HepG2 (cell line): Measurements from ENCODE around the gene SEMA3B. TPM values are rescaled to one million over a fixed set of nuclear protein-coding genes. Genes with fewer than 3 reads are reported as not detected.

Experiments used
- DNMT3B ChIP-seq: conservative IDR thresholded peaks from 2 replicates; pipeline ENCODE4 v1.6.1; 2016; ENCODE audit warnings: missing biosample characterization, control low read depth
- EHMT2 ChIP-seq: fragments of 200-600 bp; sonication (generic); IDR thresholded peaks from 2 replicates; pipeline ENCODE4 v1.7.0; 2017; ENCODE audit warnings: antibody characterized with exemption, low read depth, low read length, borderline replicate concordance
- FOXM1 ChIP-seq: sonication (generic); formaldehyde crosslinking; IDR thresholded peaks from 2 replicates; pipeline ENCODE4 v1.5.0; 2020; ENCODE audit warnings: missing genetic modification reagents
- FOXO1 ChIP-seq: sonication (generic); formaldehyde crosslinking; IDR thresholded peaks from 2 replicates; pipeline ENCODE4 v1.4.0; 2020; ENCODE audit warnings: missing genetic modification reagents
- HNRNPLL ChIP-seq: fragments of 200-400 bp; formaldehyde crosslinking; IDR thresholded peaks from 2 replicates; pipeline ENCODE4 v1.6.1; 2017; ENCODE audit warnings: mild to moderate bottlenecking, low read depth, low read length; ENCODE audit not compliant: poor library complexity, severe bottlenecking
- SNAPC2 ChIP-seq: sonication (generic); formaldehyde crosslinking; IDR thresholded peaks from 2 replicates; pipeline ENCODE4 v1.8.1; 2022; ENCODE audit warnings: mild to moderate bottlenecking, missing genetic modification reagents
- ZNF296 ChIP-seq: sonication (generic); formaldehyde crosslinking; conservative IDR thresholded peaks from 2 replicates; pipeline ENCODE4 v1.5.0; 2020; ENCODE audit warnings: mild to moderate bottlenecking, missing genetic modification reagents
- polyA plus RNA-seq, 8 experiments: library from polyadenylated mRNA; depleted of rRNA in 3 of 8; stranded (reverse) in 7 of 8; unstranded in 1 of 8; fragments of >200 nt; fragmentation: Illumina TruSeq in 4 of 8; extraction: Trizol in 4 of 8; gene quantifications; 2 replicates each; pipeline versions ENCODE4 v1.2.1 to v1.2.3, GENCODE V29; 2011 to 2016; ENCODE audit warnings: low read depth in 4 of 8, missing spikeins in 1 of 8, mixed read lengths in 1 of 8; ENCODE audit not compliant: insufficient read depth in 1 of 8
- total RNA-seq, 5 experiments: library from RNA; depleted of rRNA; stranded (reverse); fragments of >200 nt; fragmentation: Illumina TruSeq; extraction: Trizol; gene quantifications; 2 replicates each; pipeline ENCODE4 v1.2.3, GENCODE V29; 2016; ENCODE audit warnings: low read depth in 1 of 5
- TF ChIP-seq, protein P1 (sequence below): sonication (generic); formaldehyde crosslinking; IDR thresholded peaks from 2 replicates; pipeline ENCODE4 v1.4.0; 2020; ENCODE audit warnings: missing genetic modification reagents, mild to moderate bottlenecking, borderline replicate concordance
- TF ChIP-seq, protein P2 (sequence below): sonication (generic); formaldehyde crosslinking; IDR thresholded peaks from 2 replicates; pipeline ENCODE4 v1.4.0; 2020; ENCODE audit warnings: missing genetic modification reagents, mild to moderate bottlenecking, borderline replicate concordance
- TF ChIP-seq, protein P3 (sequence below): sonication (generic); formaldehyde crosslinking; IDR thresholded peaks from 2 replicates; pipeline ENCODE4 v1.4.0; 2020; ENCODE audit warnings: missing genetic modification reagents
- TF ChIP-seq, protein P4 (sequence below): sonication (generic); formaldehyde crosslinking; IDR thresholded peaks from 2 replicates; pipeline ENCODE4 v1.4.0; 2020; ENCODE audit warnings: missing genetic modification reagents
- TF ChIP-seq, protein P5 (sequence below): sonication (generic); formaldehyde crosslinking; IDR thresholded peaks from 2 replicates; pipeline ENCODE4 v1.4.0; 2020; ENCODE audit warnings: missing genetic modification reagents
- TF ChIP-seq, protein P6 (sequence below): sonication (generic); formaldehyde crosslinking; IDR thresholded peaks from 2 replicates; pipeline ENCODE4 v1.5.0; 2020; ENCODE audit warnings: mild to moderate bottlenecking, missing genetic modification reagents, moderate library complexity

The SEMA3B gene
- total and polyA plus RNA-seq, 2 of the 13 experiments (the other 11 are each of a cell fraction or from before 2014, with no cell fraction given) = 93.2 to 158 TPM

DNA sequence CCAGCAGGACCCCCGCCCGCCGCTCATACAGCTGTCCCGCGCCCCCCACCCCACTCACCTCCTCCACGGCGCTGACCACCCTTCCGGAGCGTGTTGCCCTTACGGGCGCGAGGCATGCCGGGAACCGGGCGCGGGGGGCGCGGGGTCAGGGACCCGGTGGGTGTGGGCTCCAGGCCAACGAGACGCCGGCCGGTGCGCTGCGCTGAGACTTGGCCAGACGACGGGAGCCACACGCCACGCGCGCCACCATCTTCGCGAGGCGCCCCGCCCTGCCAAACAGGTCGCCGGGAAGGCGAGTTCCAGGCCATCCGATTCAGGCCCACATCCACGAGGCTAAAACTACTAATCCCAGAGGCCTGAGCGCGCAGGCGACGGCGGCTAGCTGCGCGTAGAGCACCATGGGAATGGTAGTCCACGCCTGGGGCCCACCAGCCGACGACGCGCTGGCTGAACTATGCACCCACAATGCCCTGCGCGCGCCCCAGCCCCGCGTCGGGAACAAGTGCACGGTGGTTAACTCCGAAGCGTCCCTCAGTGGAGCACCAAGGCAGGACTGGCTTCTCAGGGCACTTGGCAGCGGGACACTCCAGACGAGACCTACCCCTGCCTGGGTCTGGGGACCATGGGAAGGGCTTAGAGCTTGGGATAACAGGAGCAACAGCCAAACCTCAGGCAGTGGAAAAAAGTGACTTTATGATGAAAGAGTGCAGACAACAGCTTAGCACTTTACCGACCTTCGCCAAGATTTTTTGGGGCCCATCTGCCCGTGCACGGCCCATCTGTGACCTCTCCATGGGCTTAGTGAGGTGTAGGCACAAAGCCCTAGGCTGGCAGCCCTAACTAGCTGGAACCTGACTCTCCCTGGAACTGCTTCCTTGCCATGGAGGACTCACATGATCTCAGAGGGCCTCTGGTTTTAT lies 23.5 kb downstream of the SEMA3B start, which contains the start of gene IFRD2 (continued):
- TF ChIP-seq, protein P1, sequence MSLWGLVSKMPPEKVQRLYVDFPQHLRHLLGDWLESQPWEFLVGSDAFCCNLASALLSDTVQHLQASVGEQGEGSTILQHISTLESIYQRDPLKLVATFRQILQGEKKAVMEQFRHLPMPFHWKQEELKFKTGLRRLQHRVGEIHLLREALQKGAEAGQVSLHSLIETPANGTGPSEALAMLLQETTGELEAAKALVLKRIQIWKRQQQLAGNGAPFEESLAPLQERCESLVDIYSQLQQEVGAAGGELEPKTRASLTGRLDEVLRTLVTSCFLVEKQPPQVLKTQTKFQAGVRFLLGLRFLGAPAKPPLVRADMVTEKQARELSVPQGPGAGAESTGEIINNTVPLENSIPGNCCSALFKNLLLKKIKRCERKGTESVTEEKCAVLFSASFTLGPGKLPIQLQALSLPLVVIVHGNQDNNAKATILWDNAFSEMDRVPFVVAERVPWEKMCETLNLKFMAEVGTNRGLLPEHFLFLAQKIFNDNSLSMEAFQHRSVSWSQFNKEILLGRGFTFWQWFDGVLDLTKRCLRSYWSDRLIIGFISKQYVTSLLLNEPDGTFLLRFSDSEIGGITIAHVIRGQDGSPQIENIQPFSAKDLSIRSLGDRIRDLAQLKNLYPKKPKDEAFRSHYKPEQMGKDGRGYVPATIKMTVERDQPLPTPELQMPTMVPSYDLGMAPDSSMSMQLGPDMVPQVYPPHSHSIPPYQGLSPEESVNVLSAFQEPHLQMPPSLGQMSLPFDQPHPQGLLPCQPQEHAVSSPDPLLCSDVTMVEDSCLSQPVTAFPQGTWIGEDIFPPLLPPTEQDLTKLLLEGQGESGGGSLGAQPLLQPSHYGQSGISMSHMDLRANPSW (CRISPR knock-in tag) = no peak
- TF ChIP-seq, protein P2, sequence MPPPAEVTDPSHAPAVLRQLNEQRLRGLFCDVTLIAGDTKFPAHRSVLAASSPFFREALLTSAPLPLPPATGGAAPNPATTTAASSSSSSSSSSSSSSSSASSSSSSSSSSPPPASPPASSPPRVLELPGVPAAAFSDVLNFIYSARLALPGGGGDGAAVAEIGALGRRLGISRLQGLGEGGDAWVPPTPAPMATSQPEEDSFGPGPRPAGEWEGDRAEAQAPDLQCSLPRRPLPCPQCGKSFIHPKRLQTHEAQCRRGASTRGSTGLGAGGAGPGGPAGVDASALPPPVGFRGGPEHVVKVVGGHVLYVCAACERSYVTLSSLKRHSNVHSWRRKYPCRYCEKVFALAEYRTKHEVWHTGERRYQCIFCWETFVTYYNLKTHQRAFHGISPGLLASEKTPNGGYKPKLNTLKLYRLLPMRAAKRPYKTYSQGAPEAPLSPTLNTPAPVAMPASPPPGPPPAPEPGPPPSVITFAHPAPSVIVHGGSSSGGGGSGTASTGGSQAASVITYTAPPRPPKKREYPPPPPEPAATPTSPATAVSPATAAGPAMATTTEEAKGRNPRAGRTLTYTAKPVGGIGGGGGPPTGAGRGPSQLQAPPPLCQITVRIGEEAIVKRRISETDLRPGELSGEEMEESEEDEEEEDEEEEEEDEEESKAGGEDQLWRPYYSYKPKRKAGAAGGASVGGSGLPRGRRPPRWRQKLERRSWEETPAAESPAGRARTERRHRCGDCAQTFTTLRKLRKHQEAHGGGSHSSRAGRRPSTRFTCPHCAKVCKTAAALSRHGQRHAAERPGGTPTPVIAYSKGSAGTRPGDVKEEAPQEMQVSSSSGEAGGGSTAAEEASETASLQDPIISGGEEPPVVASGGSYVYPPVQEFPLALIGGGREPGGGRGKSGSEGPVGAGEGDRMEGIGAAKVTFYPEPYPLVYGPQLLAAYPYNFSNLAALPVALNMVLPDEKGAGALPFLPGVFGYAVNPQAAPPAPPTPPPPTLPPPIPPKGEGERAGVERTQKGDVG (CRISPR knock-in tag) = no peak
- TF ChIP-seq HNRNPLL (peak; percentile 57), SNAPC2 (CRISPR knock-in tag) (no peak), ZNF296 (CRISPR knock-in tag) (0 out of 2 replicates have a peak, but pooled peaks have one; percentile 18), FOXO1 (peak; percentile 58; the same call in 1 of the 2 replicates), EHMT2 (no peak), DNMT3B (CRISPR knock-in tag) (no peak), FOXM1 (CRISPR knock-in tag) (no peak)
- TF ChIP-seq, protein P3, sequence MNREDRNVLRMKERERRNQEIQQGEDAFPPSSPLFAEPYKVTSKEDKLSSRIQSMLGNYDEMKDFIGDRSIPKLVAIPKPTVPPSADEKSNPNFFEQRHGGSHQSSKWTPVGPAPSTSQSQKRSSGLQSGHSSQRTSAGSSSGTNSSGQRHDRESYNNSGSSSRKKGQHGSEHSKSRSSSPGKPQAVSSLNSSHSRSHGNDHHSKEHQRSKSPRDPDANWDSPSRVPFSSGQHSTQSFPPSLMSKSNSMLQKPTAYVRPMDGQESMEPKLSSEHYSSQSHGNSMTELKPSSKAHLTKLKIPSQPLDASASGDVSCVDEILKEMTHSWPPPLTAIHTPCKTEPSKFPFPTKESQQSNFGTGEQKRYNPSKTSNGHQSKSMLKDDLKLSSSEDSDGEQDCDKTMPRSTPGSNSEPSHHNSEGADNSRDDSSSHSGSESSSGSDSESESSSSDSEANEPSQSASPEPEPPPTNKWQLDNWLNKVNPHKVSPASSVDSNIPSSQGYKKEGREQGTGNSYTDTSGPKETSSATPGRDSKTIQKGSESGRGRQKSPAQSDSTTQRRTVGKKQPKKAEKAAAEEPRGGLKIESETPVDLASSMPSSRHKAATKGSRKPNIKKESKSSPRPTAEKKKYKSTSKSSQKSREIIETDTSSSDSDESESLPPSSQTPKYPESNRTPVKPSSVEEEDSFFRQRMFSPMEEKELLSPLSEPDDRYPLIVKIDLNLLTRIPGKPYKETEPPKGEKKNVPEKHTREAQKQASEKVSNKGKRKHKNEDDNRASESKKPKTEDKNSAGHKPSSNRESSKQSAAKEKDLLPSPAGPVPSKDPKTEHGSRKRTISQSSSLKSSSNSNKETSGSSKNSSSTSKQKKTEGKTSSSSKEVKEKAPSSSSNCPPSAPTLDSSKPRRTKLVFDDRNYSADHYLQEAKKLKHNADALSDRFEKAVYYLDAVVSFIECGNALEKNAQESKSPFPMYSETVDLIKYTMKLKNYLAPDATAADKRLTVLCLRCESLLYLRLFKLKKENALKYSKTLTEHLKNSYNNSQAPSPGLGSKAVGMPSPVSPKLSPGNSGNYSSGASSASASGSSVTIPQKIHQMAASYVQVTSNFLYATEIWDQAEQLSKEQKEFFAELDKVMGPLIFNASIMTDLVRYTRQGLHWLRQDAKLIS (CRISPR knock-in tag) = no peak
- TF ChIP-seq, protein P4, sequence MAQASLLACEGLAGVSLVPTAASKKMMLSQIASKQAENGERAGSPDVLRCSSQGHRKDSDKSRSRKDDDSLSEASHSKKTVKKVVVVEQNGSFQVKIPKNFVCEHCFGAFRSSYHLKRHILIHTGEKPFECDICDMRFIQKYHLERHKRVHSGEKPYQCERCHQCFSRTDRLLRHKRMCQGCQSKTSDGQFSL (CRISPR knock-in tag) = no peak
- TF ChIP-seq, protein P5, sequence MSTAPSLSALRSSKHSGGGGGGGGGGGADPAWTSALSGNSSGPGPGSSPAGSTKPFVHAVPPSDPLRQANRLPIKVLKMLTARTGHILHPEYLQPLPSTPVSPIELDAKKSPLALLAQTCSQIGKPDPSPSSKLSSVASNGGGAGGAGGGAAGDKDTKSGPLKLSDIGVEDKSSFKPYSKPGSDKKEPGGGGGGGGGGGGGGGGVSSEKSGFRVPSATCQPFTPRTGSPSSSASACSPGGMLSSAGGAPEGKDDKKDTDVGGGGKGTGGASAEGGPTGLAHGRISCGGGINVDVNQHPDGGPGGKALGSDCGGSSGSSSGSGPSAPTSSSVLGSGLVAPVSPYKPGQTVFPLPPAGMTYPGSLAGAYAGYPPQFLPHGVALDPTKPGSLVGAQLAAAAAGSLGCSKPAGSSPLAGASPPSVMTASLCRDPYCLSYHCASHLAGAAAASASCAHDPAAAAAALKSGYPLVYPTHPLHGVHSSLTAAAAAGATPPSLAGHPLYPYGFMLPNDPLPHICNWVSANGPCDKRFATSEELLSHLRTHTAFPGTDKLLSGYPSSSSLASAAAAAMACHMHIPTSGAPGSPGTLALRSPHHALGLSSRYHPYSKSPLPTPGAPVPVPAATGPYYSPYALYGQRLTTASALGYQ (CRISPR knock-in tag) = no peak
- TF ChIP-seq, protein P6, sequence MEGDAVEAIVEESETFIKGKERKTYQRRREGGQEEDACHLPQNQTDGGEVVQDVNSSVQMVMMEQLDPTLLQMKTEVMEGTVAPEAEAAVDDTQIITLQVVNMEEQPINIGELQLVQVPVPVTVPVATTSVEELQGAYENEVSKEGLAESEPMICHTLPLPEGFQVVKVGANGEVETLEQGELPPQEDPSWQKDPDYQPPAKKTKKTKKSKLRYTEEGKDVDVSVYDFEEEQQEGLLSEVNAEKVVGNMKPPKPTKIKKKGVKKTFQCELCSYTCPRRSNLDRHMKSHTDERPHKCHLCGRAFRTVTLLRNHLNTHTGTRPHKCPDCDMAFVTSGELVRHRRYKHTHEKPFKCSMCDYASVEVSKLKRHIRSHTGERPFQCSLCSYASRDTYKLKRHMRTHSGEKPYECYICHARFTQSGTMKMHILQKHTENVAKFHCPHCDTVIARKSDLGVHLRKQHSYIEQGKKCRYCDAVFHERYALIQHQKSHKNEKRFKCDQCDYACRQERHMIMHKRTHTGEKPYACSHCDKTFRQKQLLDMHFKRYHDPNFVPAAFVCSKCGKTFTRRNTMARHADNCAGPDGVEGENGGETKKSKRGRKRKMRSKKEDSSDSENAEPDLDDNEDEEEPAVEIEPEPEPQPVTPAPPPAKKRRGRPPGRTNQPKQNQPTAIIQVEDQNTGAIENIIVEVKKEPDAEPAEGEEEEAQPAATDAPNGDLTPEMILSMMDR (CRISPR knock-in tag) = peak; percentile 53
